CD4-positive, alpha-beta T cell treated with Interleukin-21 for 1 hour (primary cell): Measurements from ENCODE around the gene CMSS1.

Source experiments
- DNase-seq: peaks from one replicate; pipeline ENCODE4 v3.0.0-alpha.2; 2020

Gene CMSS1

DNA sequence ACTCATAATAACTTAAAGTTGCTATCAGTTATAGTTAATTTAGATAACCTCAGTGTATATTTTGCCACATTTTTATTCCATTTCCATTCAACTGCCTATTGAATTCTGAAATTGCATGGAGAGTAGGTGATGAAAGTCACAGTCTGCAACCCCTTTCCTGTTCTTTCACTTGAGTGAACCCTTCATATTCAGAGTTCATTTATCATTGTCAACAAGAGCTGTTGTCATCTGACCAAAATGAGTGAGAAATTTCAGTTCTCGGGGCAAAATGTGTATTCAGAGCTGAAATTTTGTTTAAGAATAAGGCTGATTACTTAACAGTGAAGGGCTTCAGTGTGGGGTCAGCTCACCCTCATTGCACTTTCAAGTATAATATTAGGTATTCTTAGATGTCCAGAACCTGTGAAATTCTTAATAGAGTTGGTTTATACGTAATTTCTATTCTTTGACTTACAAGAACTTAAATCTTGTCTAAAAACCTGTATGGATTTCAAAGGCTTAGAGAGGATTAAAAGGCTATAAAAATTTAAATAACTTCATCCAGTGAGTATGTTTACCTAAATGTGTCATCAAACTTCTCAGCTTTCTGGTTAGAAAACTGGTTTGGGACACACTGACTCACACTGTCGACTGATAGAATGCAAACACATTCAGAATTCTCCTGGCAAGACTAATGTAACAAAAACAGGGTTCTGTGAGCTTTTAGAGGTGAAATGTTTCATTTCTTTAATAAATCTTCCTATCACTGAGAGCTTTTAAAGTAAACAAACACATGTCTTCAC lies 92.2 kb downstream of the CMSS1 start:
- no peak for DNase-seq

DNA sequence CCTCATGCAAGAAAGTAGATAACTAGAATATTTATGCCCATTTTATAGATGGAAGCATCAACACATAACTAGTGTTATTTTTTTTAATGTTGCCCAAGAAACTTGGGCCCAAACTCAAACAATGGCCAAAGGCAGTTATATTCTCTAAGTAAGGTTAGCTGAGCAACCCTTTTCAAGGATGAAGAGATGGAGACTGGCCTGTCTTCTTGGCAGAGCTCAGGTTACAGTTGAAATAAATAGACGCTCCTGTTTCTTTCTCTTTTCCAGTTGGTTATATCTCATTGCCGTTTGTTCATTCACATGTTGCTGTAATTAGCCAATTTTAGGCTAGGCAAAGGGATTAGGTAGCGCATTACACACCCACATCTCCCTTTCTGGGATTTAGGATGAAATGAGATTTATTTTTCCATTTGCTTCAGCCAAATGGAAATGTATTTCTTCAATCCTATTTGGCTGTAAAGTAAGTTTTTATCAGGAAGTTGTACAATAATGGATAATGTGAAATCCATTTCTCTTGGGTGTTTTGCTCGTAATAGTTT lies 93.2 kb downstream of the CMSS1 start:
- DNase-seq, result no peak

DNA sequence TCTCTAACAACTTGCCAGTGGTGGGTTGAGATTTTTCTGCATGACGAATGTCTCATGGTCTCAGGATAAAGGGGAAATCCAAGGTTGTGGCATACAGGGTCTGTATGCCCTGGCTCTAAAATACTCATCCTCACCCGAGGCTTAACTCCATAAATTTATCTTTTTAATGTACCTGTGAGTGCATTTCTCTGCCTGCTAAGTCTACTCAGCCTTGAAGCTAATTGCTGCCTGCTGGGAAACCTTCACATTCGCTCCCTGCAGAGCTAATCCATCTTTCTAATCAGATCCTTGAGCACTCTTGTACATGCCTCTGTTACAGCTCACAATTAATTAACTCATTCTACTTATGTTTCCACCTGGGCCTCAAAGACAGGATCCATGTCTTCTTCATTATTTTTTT lies 93.8 kb downstream of the CMSS1 start:
- DNase-seq, result no peak

DNA sequence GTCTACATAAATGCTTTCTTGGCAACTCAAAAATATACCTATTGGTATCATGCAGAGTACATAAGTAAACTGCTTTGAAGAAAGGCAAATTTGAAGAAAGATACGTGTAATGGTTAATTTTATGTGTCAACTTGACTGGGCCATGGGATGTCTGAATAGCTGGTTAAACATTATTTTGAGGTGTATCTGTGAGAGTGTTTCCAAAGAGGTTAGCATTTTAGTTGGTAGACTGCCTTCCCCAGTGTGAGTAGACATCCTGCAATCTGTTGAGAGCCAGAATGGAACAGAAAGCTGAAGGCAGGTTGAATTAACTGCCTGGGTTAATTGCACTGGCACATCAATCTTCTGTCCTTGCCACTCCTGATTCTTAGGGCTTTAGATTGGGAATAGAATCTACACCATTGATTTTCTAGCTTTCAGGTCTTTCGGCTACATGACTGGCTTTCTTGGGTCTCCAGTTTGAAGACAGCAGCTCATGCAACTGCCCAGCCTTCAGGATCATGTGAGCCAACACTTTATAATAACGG lies 98.3 kb downstream of the CMSS1 start:
- DNase-seq, result no peak

DNA sequence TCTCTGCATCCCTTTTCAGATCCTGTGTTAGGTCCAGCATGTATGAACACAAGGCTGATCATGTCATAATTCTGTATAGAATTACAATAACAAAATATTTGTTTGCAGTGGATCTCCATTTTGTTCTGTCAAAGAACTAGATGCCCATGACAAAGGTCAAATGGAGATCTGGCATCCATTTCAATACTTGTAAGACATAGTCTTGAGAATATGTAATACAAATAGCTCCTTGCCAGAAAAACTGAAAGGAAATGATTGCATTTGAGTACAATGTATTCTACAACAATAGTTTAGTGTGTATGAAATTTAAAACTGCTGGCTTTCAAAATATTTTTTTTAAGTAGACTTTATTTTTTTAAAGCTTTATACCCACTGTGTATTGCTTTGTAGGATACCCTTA lies 101.1 kb downstream of the CMSS1 start:
- no peak for DNase-seq

DNA sequence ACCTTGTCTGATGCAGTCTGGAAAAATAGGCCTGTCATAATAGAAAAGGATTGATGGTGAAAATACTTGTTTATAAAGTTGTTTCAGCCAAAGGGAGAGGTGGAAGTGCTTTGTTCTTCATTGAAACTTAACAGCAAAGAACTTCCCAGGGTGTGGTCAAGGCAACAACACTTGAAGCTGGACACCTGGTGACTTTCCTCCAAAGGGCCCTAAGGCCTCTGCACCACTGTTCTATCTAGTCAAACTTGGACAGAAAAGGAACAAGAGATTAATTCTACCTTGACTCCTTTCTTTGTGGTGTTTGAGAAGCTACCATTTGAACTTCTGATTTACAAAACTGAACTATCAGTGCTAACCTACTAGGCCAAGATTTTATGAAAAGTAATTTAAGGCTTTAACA lies 102.0 kb downstream of the CMSS1 start:
- no peak for DNase-seq

DNA sequence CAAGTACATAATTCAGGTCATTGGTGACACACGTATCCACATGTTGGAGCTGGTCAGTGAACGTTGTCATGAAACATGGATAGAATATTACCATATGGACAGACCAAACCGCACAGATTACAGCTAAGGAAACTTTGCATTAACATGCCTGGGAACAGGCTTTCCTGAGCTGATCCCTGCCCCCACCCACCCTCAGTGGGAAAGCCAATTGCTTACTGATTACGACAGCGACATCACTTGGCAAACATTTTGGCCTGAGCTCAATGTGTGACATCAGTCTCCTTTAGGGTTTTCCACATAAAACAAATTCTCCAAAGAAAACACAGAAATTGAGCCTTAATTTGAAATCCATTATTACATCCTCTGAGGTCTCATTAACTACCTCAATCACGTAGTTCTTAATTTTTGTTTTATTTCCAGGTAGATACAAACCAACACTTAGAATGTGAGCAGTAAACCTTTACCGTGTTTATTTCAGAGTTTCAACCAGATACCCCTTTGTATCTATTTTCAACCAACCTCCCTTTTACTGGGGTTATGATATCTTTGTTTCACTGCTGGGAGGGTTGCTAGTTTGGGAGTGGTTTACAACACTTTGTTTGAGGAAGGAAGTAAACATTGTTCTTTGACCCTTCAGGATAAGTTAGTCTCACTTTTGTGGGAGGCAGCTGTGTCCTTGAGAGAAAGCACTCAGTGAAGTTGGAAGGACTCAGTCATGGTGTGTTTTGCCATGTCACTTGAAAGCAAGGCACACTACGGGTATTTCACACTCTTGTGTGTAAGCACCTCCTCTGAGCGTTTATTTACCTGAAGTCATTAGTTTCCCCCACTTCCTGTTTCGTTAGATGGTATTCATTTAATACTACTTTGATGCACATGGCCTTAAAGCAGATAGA lies 103.1 kb downstream of the CMSS1 start:
- DNase-seq, result no peak

DNA sequence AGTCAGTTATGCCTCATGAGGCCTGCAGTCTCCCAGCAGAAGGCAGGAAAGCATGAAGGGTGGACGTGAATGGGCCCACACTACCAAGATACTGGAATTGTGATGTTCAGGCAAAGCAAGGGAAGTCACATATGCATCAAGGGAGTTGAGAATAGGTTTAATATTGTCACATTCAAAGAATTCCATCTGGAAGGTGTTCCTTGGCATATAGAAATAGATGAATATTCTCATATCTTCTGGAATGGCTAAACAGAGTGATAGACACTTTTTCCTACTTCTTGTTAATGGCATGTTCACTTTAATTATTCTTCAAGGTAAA lies 103.7 kb downstream of the CMSS1 start:
- DNase-seq, result no peak

DNA sequence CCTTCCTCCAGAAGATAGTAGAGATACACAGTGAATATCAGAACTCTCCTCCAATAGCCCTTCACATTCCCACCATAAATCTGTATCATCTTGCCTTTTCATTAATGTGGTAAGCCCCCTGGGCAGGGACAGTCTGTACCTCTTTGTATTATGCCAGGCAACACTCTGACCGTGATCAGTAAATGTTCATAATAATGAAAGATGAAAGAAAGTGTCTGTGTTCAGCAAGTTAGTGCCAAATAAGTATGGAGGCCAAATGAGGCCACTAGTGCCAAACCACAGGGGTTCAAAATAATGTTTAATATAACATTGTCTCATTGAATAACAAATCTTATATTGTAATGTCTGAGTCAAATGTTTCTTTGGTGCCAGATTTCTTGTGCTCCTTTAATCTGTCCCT lies 104.3 kb downstream of the CMSS1 start:
- no peak for DNase-seq

DNA sequence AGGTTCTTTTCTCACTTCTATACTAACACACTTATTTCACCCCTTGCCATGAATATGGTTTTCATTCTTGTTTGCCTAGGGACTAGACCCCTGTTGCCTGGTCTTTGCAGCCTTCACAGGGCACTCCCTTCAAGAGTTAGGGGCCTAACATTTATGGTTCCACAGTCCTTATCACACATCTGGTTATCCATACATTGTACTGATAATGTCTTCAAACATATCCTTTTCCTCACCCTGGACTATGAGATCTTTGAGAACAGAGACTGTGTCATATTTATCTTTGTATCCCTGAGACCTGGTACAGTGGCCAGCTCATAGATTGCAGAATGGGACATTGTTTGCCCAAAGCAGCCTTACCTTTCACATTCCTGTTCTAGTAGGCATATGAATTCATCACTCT lies 106.2 kb downstream of the CMSS1 start:
- DNase-seq, result no peak

DNA sequence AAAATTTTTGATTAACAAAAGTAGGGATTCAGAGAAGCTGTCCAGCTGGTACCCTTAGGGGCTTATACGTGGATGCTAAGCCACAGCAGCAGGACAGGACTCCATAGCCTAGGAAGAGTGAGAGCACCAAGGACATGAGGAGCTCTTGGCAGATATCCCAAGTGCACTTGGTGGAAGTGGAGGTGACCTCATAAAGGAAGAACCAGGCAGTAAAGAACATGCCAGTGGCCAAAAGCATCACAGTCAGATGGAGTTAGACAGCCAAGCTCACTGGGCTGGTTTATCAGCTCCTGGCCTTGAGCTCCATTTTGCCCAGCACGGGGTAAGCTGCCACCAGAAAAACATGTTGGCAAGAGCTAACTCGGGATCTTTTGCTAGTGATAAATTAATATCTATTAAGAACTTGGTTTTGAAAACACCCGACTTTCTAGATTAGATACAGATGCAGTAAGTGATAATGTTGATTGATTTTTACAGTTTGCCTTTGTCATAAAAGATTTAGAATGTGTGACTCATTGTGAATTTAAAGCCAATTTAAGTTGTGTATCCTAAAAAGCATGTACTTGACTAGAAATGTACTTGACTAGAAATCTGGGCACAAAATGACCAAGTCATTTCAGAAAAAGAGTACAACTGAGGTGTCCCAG lies 108.0 kb downstream of the CMSS1 start:
- no peak for DNase-seq

DNA sequence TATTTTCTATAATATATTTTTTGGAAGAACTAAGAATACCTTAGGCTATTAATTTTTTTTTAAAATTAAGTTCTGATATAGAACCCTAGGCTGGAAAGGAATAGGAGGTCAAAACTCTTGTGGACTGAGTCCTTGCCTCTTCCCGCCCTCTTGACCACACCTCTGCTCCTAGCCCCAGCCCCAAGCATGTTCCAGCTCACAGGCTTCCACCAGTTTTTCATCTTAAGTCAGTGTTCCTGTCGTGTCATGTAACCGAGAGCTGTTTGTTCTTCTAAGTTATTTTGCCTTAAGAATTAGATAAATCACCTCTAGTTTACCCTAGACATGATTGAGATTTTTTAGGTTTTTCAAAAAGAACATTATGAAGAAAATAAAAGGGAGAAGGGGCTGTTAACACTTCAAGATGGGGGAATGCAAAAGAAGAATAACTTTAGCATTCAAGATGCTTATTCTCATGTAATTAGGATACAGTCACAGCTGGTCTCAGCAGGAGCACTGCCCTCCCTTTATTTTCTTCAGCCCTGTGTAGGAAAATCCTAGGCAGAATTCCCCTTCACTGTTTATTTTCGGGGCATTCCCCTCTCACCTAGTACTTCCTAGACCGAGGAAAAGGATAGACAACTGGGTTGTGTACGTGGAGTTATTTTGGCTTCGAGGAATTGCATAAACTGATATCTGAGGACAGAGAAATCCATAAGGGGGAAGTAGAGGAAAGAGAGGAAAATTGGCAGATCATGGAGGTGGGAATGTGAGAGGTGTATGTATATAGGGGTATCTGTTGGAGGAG lies 110.2 kb downstream of the CMSS1 start:
- no peak for DNase-seq

DNA sequence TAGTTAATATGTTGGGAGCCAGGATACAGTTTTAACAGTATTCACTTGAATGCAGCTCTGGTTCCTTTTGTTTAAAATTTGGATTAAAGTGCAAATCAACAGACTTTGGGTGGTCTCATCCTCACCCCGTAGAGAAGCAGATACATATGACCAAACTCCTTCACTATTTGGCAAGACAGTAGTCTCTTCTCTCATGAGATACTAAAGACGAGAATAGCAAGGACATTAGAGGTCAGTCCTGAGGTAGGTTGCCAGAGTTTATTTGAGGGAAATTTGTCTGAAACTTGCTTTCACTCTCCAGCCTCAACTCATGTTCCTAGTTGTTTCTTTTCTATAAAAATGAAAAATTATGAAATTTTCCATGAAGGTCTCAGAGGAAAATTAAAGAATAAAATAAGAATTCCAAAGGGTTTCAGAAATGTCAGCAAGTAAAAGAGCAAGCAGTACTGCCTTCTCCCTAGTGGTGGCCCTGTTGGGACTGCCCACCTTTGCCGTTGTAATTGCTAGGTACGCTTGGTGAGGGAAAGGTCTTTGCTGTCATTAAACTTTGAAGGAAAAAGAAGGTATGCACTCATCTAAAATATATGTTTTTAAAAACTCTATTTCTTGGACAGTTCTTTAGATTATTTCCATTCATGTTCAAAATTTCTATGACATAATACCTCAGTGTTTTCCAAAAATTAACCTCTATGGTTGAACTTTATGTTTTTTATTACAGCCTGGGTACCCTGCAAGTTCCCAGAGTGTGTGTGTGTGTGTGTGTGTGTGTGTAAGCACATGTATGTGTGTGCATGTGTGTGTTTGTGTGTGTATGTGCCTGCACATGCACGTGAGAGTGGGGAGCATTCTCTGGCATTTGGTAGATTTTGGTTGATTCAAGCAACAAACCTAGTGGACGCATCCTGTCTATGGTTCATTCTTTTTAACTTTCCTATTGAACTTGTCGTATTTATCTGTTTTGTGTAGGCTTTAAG lies 111.4 kb downstream of the CMSS1 start:
- DNase-seq, result no peak

DNA sequence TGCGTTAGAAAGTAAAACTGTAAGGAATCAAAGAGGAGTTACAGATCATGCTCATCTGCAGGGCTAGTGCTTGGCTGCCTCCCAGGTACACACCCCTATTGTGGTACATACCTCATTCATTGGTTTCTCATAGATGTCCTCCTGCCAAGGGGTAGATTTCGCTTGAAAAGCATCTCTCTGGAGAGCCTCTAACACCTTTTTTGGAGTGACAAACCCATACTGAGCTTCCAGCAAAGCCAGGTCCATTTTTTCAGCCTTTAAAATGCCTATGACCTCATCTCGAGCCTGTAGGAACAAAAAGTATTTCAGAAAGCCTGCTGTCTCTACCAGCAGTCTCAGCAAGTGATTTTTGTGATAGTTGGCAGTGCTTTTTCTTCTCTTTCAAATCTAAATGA lies 112.1 kb downstream of the CMSS1 start:
- DNase-seq, result no peak

DNA sequence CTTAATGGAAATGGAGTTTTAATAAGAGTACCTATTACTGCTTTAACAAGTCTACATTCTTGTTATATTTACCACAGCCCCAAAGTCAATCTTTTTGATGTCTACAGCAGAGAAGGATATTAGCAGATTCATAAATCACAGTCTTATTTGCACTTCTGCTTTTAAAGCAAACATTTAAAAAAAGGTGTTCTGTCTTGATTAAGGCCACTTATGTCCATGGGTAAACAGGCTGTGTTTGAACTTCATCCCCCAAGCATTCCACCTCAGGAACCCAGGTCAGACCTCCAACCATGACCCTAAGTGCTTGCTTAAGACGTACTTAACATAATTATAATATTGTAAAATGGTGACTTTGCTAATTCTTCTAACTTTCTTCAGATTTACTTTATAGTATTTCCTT lies 113.4 kb downstream of the CMSS1 start:
- DNase-seq, result no peak

DNA sequence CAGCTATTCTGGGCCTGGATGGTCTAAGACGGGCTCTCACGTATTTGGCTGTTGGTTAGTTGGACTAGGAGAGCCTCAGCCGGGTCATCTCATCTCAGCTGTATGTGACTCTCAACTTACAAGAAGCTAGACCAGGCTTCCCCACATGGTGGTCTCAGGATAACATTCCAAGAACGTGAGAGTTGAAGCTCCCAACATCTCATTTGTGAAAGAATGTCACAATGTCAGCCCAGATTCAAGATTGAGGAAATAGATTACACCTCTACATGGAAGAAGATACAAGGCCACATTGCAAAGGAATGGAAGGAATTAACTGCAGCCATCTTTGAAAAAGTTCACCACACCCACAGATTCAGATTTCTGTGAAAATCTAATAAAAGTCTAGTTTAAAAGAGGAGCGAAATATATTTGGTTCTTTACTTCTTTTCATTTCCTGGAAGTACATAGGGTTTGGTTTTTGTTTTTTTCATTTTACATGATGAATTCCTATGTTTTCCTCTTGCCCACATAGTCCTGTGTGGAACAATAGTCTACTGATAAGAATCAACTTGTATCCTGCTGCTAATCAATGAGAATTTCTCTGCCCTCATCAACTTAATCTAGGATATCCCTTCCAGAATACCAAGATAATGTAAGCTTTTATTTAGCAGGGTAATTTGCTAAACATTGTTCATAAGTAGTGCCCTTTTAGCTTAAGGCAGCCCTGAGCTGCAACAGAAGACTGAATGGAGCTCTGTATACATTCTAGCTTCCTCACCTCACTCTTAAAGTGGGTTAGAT lies 116.5 kb downstream of the CMSS1 start:
- no peak for DNase-seq

DNA sequence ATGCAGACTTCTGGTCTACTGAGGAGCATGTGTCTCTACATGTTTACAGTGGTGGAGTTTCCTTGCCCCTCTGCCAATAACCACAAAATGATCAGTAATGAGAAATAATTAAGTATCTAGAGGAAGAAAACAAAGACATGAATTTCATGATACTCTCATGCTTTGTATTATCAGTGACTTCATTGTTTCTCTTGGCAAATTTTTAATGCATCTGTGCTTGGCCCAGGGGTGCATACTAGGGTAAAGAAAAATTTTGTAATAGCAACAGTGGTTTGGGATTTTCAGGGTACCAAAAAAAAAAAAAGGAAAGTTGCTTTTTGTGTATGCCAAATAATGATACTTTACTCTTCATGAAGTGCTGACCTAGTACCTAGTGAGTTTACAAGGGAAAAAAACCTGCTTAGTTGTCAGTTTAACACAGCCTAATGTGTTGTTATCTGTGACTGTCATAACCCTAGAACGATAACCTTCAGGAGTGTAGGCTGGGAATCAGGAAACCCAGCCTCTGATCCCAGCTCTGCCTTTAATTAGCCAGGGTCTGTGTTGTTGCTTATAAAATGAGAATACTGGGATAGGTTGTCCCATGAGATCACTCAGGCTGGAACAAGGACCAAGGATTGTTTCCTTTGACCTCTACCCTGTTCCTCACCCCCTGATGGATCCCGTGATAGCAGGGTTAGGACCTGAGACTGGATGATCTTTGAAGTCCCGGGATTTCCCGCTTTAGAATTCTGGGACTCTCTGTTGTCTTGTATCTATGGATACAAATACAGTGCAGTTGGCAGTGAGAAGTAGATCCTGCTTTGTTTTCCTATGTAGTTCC lies 117.5 kb downstream of the CMSS1 start:
- no peak for DNase-seq

DNA sequence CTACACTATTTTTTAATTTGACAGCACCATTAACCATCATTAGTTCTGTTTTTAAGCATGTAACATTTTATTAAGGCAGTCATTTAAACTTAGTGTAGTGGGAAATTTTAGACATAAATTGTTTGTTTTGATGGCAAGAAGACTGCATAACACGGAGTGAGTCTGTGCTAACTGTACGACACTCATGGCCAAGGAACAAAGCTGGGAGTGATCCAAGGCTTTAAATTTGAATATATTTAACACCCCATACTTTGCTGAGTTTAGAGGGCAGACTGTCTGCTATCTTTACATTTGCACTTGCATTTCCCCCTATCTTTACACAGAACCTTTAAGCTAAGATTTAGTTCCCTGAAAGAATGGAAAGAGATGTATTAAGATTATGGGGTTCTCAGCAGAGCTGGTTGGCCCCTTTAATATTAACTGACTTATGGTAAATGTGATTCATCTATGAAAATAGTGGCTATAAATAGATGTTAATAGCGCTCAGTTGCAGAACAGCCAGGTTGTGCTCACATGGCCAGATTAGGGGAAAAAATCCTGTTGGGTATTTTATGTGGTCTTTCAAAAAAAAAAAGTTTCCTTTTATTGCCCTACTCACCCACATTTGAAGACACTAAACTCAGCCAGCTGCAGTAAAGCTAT lies 120.7 kb downstream of the CMSS1 start:
- DNase-seq, result no peak

DNA sequence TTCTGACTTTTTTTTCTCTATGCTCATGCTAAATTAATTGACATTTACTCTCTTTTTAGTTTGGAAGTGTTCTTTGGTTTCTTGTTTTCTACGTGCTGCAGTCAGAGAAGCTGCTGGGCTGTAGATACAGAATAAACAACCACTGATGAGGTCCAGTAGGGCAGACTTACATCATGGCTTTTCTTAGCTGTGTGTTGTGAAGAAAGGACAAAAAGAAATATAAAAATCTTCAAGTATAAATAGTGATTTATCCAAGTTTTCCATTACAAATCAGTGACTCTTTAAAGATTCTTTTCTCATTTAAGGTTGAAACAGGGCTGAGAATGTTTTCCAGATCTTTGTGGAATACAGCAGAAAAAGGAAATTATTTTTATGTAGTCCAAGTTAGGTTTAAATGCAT lies 122.2 kb downstream of the CMSS1 start:
- no peak for DNase-seq
